ENCODE measurements around the gene HSF4.

The HSF4 gene

DNA sequence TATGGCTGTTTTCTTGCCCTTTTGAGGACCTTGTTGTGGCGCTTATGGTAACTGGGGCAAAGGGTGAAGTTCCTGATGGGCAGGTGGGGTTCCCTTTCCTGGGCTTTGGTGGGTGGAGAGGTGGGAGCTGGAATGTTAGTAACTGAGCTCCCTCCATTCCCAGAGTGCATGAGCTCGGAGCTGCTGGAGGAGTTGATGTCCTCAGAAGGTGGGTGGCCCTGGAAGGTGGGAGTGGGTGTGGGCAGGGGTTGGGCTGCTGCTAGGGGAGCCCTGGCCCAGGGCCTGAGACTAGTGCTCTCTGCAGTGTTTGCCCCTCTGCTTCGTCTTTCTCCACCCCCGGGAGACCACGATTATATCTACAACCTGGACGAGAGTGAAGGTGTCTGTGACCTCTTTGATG lies 33.2 kb downstream of the HSF4 start:
- H3K4me3 ChIP-seq (ENCODE audit: low read depth, low read length): no peak overlapping the region
- no peaks in the 10 kb centered on the region for H3K27me3 ChIP-seq (ENCODE audit: control insufficient read depth, insufficient read depth, low read length)
- no peak overlapping the region for H3K27ac ChIP-seq (ENCODE audit: low read depth, low read length)
- peaks cover 66% of the 10 kb centered on the region for H3K36me3 ChIP-seq (ENCODE audit: control insufficient read depth, insufficient read depth, low read length)
- no peaks in the 10 kb centered on the region for H3K9me3 ChIP-seq (ENCODE audit: control insufficient read depth, insufficient read depth, low read depth, low read length)
- H3K4me1 ChIP-seq (ENCODE audit: control insufficient read depth, insufficient read depth, low read length): peaks cover 10% of the 10 kb centered on the region; the same call in 1 of the 2 replicates
- H3K9ac ChIP-seq (ENCODE audit: low read length): no peak overlapping the region

DNA sequence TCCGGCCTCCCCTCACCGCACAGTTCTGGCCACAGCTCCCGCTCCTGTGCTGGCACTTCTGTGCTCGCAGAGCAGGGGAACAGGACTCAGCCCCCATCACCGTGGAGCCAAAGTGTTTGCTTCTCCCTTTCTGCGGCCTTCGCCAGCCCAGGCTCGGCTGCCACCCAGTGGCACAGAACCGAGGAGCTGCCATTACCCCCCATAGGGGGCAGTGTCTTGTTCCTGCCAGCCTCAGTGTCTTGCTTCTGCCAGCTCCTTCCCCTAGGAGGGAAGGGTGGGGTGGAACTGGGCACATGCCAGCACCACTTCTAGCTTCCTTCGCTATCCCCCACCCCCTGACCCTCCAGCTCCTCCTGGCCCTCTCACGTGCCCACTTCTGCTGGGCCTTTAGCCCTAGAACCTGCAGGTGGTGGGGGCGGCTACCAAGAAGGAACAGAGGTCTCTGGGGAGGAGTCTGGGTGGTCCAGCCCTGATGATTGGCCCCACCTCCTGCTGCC lies 33.7 kb downstream of the HSF4 start:
- peak overlapping the region; percentile 92; the same call in 1 of the 2 replicates for H3K4me3 ChIP-seq (ENCODE audit: low read depth, low read length)
- H3K36me3 ChIP-seq (ENCODE audit: control insufficient read depth, insufficient read depth, low read length): peaks cover 70% of the 10 kb centered on the region
- no peak overlapping the region for H3K27ac ChIP-seq (ENCODE audit: low read depth, low read length)
- no peaks in the 10 kb centered on the region for H3K27me3 ChIP-seq (ENCODE audit: control insufficient read depth, insufficient read depth, low read length)
- no peak overlapping the region for H3K9ac ChIP-seq (ENCODE audit: low read length)
- H3K9me3 ChIP-seq (ENCODE audit: control insufficient read depth, insufficient read depth, low read depth, low read length): no peaks in the 10 kb centered on the region
- peaks cover 5% of the 10 kb centered on the region; the same call in 1 of the 2 replicates for H3K4me1 ChIP-seq (ENCODE audit: control insufficient read depth, insufficient read depth, low read length)

DNA sequence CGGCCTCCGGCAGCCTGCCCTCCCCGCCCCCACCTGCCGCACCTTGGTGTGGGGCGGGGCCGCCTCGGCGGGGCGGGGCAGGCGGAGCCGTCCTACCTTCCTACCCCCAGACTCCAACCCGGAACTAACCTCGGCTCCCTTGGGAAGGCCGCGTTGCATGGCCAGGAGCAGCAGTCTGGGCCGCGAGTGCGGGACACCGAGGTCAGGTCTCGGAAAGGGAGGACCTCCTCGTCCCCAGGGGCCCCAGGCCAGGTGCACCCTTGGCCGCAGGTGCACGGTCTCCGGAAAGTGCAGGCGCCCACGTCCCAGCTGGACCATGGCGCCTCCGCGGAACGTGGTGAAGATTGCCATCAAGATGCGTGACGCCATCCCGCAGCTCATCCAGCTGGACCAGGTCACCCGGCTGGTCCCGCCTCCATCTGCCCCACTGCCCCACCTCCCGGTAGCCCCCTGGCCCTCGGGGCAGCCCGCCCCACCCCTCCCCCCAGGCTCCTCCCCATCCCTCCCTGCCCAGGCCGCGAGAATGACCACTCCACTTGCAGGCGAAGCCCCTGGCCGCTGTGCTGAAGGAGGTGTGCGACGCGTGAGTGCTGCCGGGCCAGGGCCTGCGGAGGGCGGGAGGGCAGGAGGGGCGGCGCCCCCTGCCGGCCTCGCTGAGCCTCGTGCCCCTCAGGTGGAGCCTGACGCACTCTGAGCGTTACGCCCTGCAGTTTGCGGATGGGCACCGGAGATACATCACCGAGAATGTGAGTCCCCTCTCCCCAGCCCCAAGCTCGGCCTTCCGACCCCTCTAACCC lies 34.7 kb downstream of the HSF4 start, which contains the start of gene ELMO3:
TSS of gene ELMO3 (plus strand) at position 121 of the 797 bp plus-strand sequence. CDS start at position 317, 196 bp downstream.
- no peaks in the 10 kb centered on the region for H3K9me3 ChIP-seq (ENCODE audit: control insufficient read depth, insufficient read depth, low read depth, low read length)
- peak within 1 kb of the TSS; percentile 76 for H3K9ac ChIP-seq (ENCODE audit: low read length)
- peaks cover 70% of the 10 kb centered on the region for H3K36me3 ChIP-seq (ENCODE audit: control insufficient read depth, insufficient read depth, low read length)
- H3K4me1 ChIP-seq (ENCODE audit: control insufficient read depth, insufficient read depth, low read length): peaks cover 4% of the 10 kb centered on the region; the same call in 1 of the 2 replicates
- no peak within 1 kb of the TSS; the same call in 1 of the 2 replicates for H3K27ac ChIP-seq (ENCODE audit: low read depth, low read length)
- H3K4me3 ChIP-seq (ENCODE audit: low read depth, low read length): peak within 1 kb of the TSS; percentile 92
- H3K27me3 ChIP-seq (ENCODE audit: control insufficient read depth, insufficient read depth, low read length): no peaks in the 10 kb centered on the region

DNA sequence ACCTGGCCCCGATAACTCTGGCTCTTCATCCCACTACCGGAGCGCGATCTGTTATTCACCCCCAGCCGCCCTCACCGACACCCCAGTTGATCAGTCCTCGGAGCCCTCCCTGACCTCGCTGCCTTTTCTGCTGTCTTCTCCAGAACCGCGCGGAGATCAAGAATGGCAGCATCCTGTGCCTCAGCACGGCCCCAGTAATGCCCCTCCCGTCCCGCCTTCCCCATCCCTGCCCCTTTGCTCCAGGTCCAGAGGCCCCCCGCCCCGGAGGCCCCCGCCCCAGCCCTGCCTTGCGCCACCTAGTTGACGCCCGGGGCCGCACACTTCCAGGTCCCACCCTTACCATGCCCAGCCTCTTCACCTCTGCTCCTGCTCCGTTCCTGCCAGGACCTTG lies 35.3 kb downstream of the HSF4 start:
- Histone ChIP-seq H3K36me3 (ENCODE audit: control insufficient read depth, insufficient read depth, low read length) (peaks cover 64% of the 10 kb centered on the region), H3K27ac (ENCODE audit: low read depth, low read length) (no peak overlapping the region)

DNA sequence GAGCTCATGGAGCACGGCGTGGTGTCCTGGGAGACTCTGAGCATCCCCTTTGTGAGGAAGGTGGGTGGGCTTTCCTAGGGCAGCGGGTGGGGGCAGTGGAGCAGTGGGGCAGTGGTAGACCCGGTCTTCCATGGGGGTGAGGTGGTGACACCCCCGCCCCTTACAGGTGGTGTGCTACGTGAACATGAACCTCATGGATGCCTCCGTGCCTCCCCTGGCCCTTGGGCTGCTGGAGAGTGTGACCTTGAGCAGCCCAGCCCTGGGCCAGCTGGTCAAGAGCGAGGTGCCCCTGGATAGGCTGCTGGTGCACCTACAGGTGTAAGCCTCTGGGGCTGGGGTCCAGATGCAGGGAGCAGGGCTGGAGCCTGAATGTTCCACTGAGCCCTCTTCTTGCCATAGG lies 35.9 kb downstream of the HSF4 start:
- Histone ChIP-seq H3K27me3 (ENCODE audit: control insufficient read depth, insufficient read depth, low read length) (no peaks in the 10 kb centered on the region), H3K27ac (ENCODE audit: low read depth, low read length) (no peak overlapping the region), H3K9ac (ENCODE audit: low read length) (no peak overlapping the region), H3K9me3 (ENCODE audit: control insufficient read depth, insufficient read depth, low read depth, low read length) (no peaks in the 10 kb centered on the region), H3K36me3 (ENCODE audit: control insufficient read depth, insufficient read depth, low read length) (peaks cover 57% of the 10 kb centered on the region), H3K4me1 (ENCODE audit: control insufficient read depth, insufficient read depth, low read length) (peaks cover 4% of the 10 kb centered on the region; the same call in 1 of the 2 replicates), H3K4me3 (ENCODE audit: low read depth, low read length) (no peak overlapping the region)

More for the DNA sequence above, 35.3 kb downstream of the HSF4 start:
- no peaks in the 10 kb centered on the region for H3K27me3 ChIP-seq (ENCODE audit: control insufficient read depth, insufficient read depth, low read length)
- no peak overlapping the region for H3K9ac ChIP-seq (ENCODE audit: low read length)
- H3K4me1 ChIP-seq (ENCODE audit: control insufficient read depth, insufficient read depth, low read length): peaks cover 4% of the 10 kb centered on the region; the same call in 1 of the 2 replicates
- H3K9me3 ChIP-seq (ENCODE audit: control insufficient read depth, insufficient read depth, low read depth, low read length): no peaks in the 10 kb centered on the region
- peak overlapping the region; percentile 92 for H3K4me3 ChIP-seq (ENCODE audit: low read depth, low read length)

DNA sequence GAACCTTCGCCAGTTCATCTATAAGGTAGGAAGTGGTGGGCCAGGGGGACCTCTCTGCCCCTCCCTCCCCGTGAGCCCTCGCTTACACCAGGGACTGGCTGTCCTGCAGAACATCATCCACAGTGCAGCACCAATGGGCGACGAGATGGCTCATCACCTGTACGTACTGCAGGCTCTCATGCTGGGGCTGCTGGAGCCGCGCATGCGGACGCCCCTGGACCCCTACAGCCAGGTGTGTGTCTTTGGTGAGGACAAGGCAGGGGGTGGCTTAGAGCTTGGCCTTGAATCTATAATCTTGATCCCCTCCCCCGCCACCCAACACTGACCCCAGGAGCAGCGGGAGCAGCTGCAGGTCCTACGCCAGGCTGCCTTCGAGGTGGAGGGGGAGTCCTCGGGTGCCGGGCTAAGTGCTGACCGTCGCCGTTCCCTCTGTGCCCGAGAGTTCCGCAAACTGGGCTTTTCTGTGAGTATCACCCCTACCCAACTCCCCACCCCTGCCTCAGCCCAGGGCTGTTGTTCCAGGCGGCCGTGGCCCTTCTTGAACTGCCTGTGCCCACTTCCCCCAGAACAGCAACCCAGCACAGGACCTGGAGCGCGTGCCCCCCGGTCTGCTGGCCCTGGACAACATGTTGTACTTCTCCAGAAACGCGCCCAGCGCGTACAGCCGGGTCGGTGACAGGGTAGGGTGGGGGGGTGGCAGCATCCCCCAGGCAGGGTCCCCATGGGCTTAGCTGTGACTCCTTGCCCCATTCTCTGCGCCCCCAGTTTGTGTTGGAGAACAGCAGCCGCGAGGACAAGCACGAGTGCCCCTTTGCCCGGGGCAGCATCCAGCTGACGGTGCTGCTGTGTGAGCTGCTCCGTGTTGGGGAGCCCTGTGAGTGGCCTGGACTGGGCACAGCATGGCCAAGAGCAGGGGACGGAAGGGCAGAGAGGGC lies 37.1 kb downstream of the HSF4 start:
- Histone ChIP-seq H3K4me1 (ENCODE audit: control insufficient read depth, insufficient read depth, low read length) (peaks cover 8% of the 10 kb centered on the region; the same call in 1 of the 2 replicates), H3K9ac (ENCODE audit: low read length) (no peak overlapping the region), H3K9me3 (ENCODE audit: control insufficient read depth, insufficient read depth, low read depth, low read length) (no peaks in the 10 kb centered on the region), H3K4me3 (ENCODE audit: low read depth, low read length) (no peak overlapping the region), H3K27me3 (ENCODE audit: control insufficient read depth, insufficient read depth, low read length) (no peaks in the 10 kb centered on the region), H3K36me3 (ENCODE audit: control insufficient read depth, insufficient read depth, low read length) (peaks cover 45% of the 10 kb centered on the region), H3K27ac (ENCODE audit: low read depth, low read length) (no peak overlapping the region)

DNA sequence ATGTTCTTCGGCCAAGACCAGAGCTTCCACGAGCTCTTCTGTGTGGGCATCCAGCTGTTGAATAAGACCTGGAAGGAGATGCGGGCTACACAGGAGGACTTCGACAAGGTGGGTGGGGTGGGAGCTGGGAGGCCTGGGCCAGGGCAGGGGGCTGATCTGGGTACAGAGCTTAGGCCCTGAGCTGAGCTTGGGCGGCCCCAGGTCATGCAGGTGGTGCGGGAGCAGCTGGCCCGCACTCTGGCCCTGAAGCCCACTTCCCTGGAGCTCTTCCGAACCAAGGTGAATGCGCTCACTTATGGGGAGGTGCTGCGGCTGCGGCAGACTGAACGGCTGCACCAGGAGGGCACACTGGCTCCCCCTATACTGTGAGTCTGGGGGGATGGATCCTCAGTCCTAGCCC lies 37.9 kb downstream of the HSF4 start:
- no peak overlapping the region for H3K27ac ChIP-seq (ENCODE audit: low read depth, low read length)
- H3K27me3 ChIP-seq (ENCODE audit: control insufficient read depth, insufficient read depth, low read length): no peaks in the 10 kb centered on the region
- peaks cover 15% of the 10 kb centered on the region for H3K4me1 ChIP-seq (ENCODE audit: control insufficient read depth, insufficient read depth, low read length)
- no peak overlapping the region for H3K9ac ChIP-seq (ENCODE audit: low read length)
- no peaks in the 10 kb centered on the region for H3K9me3 ChIP-seq (ENCODE audit: control insufficient read depth, insufficient read depth, low read depth, low read length)
- peaks cover 38% of the 10 kb centered on the region for H3K36me3 ChIP-seq (ENCODE audit: control insufficient read depth, insufficient read depth, low read length)
- H3K4me3 ChIP-seq (ENCODE audit: low read depth, low read length): no peak overlapping the region

DNA sequence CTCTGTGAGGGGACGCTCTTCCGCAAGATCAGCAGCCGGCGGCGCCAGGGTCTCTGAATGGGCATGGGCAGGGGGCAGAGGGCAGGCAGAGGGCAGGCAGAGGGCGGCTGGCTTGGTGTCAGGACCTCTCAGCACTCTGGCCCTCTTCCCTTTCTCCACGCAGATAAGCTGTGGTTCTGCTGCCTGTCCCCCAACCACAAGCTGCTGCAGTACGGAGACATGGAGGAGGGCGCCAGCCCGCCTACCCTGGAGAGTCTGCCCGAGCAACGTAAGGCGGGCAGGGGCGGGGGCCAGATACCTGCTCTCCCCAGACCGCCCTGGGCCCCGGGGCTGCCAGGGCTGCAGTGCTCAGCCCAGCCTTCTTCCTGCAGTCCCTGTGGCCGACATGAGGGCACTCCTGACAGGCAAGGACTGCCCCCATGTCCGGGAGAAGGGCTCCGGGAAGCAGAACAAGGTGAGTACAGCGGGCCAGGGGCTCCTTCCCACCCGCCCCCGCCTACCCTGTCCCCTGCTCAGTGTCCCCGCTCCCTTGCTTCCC lies 38.5 kb downstream of the HSF4 start:
- no peak overlapping the region for H3K27ac ChIP-seq (ENCODE audit: low read depth, low read length)
- no peak overlapping the region for H3K9ac ChIP-seq (ENCODE audit: low read length)
- no peaks in the 10 kb centered on the region for H3K9me3 ChIP-seq (ENCODE audit: control insufficient read depth, insufficient read depth, low read depth, low read length)
- H3K27me3 ChIP-seq (ENCODE audit: control insufficient read depth, insufficient read depth, low read length): no peaks in the 10 kb centered on the region
- peaks cover 32% of the 10 kb centered on the region for H3K36me3 ChIP-seq (ENCODE audit: control insufficient read depth, insufficient read depth, low read length)
- H3K4me3 ChIP-seq (ENCODE audit: low read depth, low read length): no peak overlapping the region
- H3K4me1 ChIP-seq (ENCODE audit: control insufficient read depth, insufficient read depth, low read length): peaks cover 17% of the 10 kb centered on the region

DNA sequence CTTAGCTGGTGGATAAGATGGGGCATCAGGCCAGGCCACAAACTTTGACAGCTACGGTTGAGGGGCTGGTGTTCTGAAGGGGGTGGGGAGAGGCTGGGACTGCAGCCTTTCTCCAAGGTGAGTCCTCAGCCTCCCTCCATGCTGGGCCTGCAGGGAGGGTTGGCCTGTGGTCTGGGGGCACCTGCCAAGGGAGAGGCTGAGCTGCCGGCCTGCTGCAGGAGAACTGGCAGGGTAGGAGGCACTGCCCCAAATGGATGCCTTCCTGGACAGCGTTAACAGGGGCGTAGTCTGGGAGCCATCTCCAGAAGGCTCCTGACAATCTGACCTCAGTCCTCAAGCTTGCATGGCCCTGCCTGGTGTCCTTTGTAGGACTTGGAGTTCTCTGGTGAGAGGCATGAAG lies 39.5 kb downstream of the HSF4 start:
- H3K9ac ChIP-seq (ENCODE audit: low read length): no peak overlapping the region
- H3K27me3 ChIP-seq (ENCODE audit: control insufficient read depth, insufficient read depth, low read length): no peaks in the 10 kb centered on the region
- no peak overlapping the region for H3K4me3 ChIP-seq (ENCODE audit: low read depth, low read length)
- peaks cover 13% of the 10 kb centered on the region for H3K4me1 ChIP-seq (ENCODE audit: control insufficient read depth, insufficient read depth, low read length)
- H3K27ac ChIP-seq (ENCODE audit: low read depth, low read length): no peak overlapping the region
- H3K36me3 ChIP-seq (ENCODE audit: control insufficient read depth, insufficient read depth, low read length): peaks cover 30% of the 10 kb centered on the region
- no peaks in the 10 kb centered on the region for H3K9me3 ChIP-seq (ENCODE audit: control insufficient read depth, insufficient read depth, low read depth, low read length)

DNA sequence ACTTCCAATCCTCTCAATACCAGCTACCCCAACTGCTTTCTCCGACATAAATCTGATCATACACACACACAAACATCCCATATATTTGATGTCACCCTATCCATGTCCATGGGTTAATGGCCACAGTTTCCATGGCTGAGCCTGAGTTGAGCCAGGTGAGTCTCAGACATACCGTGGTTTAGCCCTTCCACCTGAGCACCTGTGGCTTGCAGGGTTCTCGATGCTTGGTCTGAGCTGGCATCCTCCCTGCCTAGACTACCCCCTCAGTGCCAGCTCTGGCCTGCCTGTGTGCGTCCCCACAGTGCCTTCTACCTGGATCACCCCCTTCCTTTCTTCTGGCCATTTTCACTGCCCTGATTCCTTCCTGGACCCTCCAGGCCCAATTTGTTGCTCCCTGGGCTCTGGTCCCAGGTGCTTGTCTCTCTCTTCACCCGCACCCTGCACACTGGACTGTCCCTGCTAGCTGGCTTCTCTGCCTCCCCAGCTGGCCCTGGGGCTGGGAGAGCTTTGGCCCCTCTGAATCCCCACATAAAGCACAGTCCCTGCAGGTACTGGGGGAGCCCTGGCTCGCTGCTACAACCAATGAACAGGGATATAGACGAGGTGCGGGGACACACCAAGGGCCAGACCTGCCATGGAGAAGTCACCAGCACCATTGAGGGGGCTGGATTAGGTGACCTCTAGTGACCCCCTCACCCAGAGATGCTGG lies 41.7 kb downstream of the HSF4 start:
- Histone ChIP-seq H3K9ac (ENCODE audit: low read length) (no peak overlapping the region), H3K4me1 (ENCODE audit: control insufficient read depth, insufficient read depth, low read length) (peaks cover 13% of the 10 kb centered on the region), H3K27me3 (ENCODE audit: control insufficient read depth, insufficient read depth, low read length) (no peaks in the 10 kb centered on the region), H3K9me3 (ENCODE audit: control insufficient read depth, insufficient read depth, low read depth, low read length) (no peaks in the 10 kb centered on the region), H3K36me3 (ENCODE audit: control insufficient read depth, insufficient read depth, low read length) (peaks cover 28% of the 10 kb centered on the region), H3K4me3 (ENCODE audit: low read depth, low read length) (no peak overlapping the region), H3K27ac (ENCODE audit: low read depth, low read length) (no peak overlapping the region)

All from HUES6 (cell line).